PFSK-1 (cell line): ENCODE results near the gene CABP5.

ENCODE experiments used
- POLR2AphosphoS5 ChIP-seq: IDR thresholded peaks from 2 replicates; pipeline ENCODE4 v1.6.1; 2012; ENCODE audit warnings: low read depth, mild to moderate bottlenecking, control low read depth, low read length, moderate library complexity
- TAF1 ChIP-seq: IDR thresholded peaks from 2 replicates; pipeline ENCODE4 v1.6.1; 2012; ENCODE audit warnings: low read length, control low read depth, borderline replicate concordance; ENCODE audit not compliant: insufficient read depth

DNA sequence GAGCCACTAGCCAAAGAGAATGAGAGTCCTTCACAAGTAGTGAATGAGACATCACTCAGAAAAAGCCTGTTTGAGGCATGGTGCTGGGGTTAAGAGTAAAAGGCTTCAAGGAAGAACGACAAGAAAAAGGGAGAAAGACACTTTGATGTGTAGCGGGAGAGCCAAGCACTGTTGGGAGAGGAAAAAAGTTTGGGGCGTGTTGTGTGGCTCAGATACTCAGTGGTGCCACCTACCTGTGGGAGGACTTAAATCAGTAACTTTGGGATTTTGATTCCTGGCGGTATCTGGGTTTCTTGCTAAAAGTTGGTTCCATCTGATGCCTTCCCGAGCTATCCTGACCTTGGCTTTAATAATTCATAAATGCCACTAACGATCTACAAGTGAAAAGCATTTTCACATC, 37.1 kb downstream of the CABP5 start:
- TF ChIP-seq POLR2AphosphoS5 (no peak), TAF1 (no peak)
